HepG2 (cell line): ENCODE data around the gene AMPH. TPM values are rescaled to one million over a fixed set of nuclear protein-coding genes. Genes with fewer than 3 reads are reported as not detected.
"Not testable (repeated sequence)": the region's sequence is repeated elsewhere in the genome, so short reads cannot be mapped to it uniquely, and the experiment has no call there.

Experiments
- ATAC-seq: fragments of 200-7000 bp; cut with Tn5 transposase; 3 replicates; pipeline ENCODE4 v1.9.1; 2020; ENCODE audit warnings: mild to moderate bottlenecking, moderate library complexity
- BruUV-seq: library from RNA; stranded (reverse); fragments of 400-500 nt; replicated peaks from 2 replicates; lab custom pipeline; 2021; lab: Mats Ljungman, UMichigan
- CTCF ChIA-PET: fragments of 300-600 bp; formaldehyde crosslinking; extraction: SDS; loops from one replicate; lab custom pipeline; 2021; ENCODE audit warnings: low total read pairs, inconsistent platforms, low intra/inter-chr PET ratio; lab: Yijun Ruan, JAX
- POLR2A ChIA-PET: fragments of 350-600 bp; sonication (Branson Sonifier 250); formaldehyde crosslinking; loops from one replicate; lab custom pipeline; 2020; ENCODE audit warnings: antibody characterized with exemption, inconsistent platforms; lab: Yijun Ruan, JAX
- DNase-seq: peaks from one replicate; pipeline ENCODE4 v3.0.0-alpha.2; 2015; ENCODE audit warnings: low spot score
- FAIRE-seq: peaks from 3 replicates; lab custom pipeline; 2011; peaks lifted over from hg19 to GRCh38; lab: Jason Lieb, UNC
- H2AFZ ChIP-seq: one replicate; pipeline ENCODE4 v1.6.1; 2011; ENCODE audit warnings: low read length, inconsistent platforms
- H3K27ac ChIP-seq: fragments of 300-600 bp; 3 replicates; pipeline ENCODE4 v1.8.0; 2011; ENCODE audit warnings: mixed run types, mild to moderate bottlenecking, mixed read lengths, low read length, inconsistent platforms; ENCODE audit not compliant: insufficient read depth; ENCODE audit errors: extremely low read length
- H3K27me3 ChIP-seq, 2 experiments: fragments of 200-600 bp in 1 of 2; 2 replicates in 1 of 2; 3 replicates in 1 of 2; pipeline versions ENCODE4 v1.6.0 to v1.8.0; 2011; ENCODE audit warnings: low read length in 2 of 2, mild to moderate bottlenecking in 2 of 2, moderate library complexity in 2 of 2, inconsistent platforms in 1 of 2; ENCODE audit not compliant: insufficient read depth in 2 of 2, control insufficient read depth in 1 of 2
- H3K36me3 ChIP-seq, 2 experiments: fragments of 200-600 bp in 1 of 2; replicated peaks in 1 of 2; 2 replicates in 1 of 2; 3 replicates in 1 of 2; pipeline versions ENCODE4 v1.5.1 to v1.8.0; 2011; ENCODE audit warnings: low read length in 2 of 2, inconsistent platforms in 1 of 2; ENCODE audit not compliant: insufficient read depth in 2 of 2, control insufficient read depth in 1 of 2
- H3K4me1 ChIP-seq: 2 replicates; pipeline ENCODE4 v1.5.1; 2012; ENCODE audit warnings: low read length, inconsistent platforms; ENCODE audit not compliant: insufficient read depth
- H3K4me2 ChIP-seq: 2 replicates; pipeline ENCODE4 v1.6.0; 2011; ENCODE audit warnings: low read depth, low read length, inconsistent platforms
- H3K4me3 ChIP-seq, 3 experiments: fragments of 200-600 bp in 1 of 3; sonication (generic), shearing (Covaris generic) in 1 of 3; replicated peaks in 1 of 3; 2 replicates each; pipeline ENCODE4 v1.5.1; 2011 to 2016; ENCODE audit warnings: low read length in 3 of 3, inconsistent platforms in 2 of 3, low read depth in 2 of 3, mild to moderate bottlenecking in 2 of 3, control low read depth in 1 of 3, mixed read lengths in 1 of 3; ENCODE audit not compliant: insufficient read depth in 1 of 3
- H3K79me2 ChIP-seq: one replicate; pipeline ENCODE4 v1.6.1; 2011; ENCODE audit warnings: low read length, inconsistent platforms; ENCODE audit not compliant: insufficient read depth
- H3K9ac ChIP-seq: 2 replicates; pipeline ENCODE4 v1.6.0; 2011; ENCODE audit warnings: mild to moderate bottlenecking, low read depth, low read length, inconsistent platforms; ENCODE audit not compliant: insufficient read depth
- H3K9me3 ChIP-seq: 2 replicates; pipeline ENCODE4 v1.5.1; 2012; ENCODE audit warnings: mild to moderate bottlenecking, low read length
- H4K20me1 ChIP-seq: 2 replicates; pipeline ENCODE4 v1.6.0; 2011; ENCODE audit warnings: inconsistent platforms, mild to moderate bottlenecking, low read length, moderate library complexity; ENCODE audit not compliant: insufficient read depth
- EP300 ChIP-seq, 3 experiments: sonication (generic) in 1 of 3; formaldehyde crosslinking in 1 of 3; IDR thresholded peaks; 2 replicates each; pipeline versions ENCODE4 v1.5.1 to v1.6.1; 2011 to 2020; ENCODE audit warnings: low read depth in 2 of 3, low read length in 2 of 3, borderline replicate concordance in 1 of 3, improper control_type of control experiment in 1 of 3, mild to moderate bottlenecking in 1 of 3, missing genetic modification reagents in 1 of 3, moderate library complexity in 1 of 3
- ZNF263 ChIP-seq: sonication (generic); formaldehyde crosslinking; IDR thresholded peaks from 2 replicates; pipeline ENCODE4 v1.4.0; 2020; ENCODE audit warnings: missing genetic modification reagents
- ZSCAN25 ChIP-seq: sonication (generic); formaldehyde crosslinking; IDR thresholded peaks from 2 replicates; pipeline ENCODE4 v1.8.0; 2022; ENCODE audit warnings: mild to moderate bottlenecking, missing genetic modification reagents
- WGBS: methylation state at CpG from one replicate; pipeline ENCODE4 v1.1.6; 2017; ENCODE audit warnings: low lambda C conversion rate; 5-methylcytosine and 5-hydroxymethylcytosine counted together
- in situ Hi-C: cut with HindIII; loops from 2 replicates; pipeline ENCODE4 v1.10.0; 2017; ENCODE audit warnings: low pct_unique_long_range_greater_than_20kb; ENCODE audit not compliant: extremely low pct_ligation_motif_present
- intact Hi-C: fragments of 100-400 bp; cut with micrococcal nuclease; formaldehyde crosslinking; loops from one replicate; pipeline ENCODE4 v1.10.0; 2022; ENCODE audit not compliant: unreplicated experiment
- polyA plus RNA-seq, 8 experiments: library from polyadenylated mRNA; depleted of rRNA in 3 of 8; stranded (reverse) in 7 of 8; unstranded in 1 of 8; fragments of >200 nt; fragmentation: Illumina TruSeq in 4 of 8; extraction: Trizol in 4 of 8; gene quantifications; 2 replicates each; pipeline versions ENCODE4 v1.2.1 to v1.2.3, GENCODE V29; 2011 to 2016; ENCODE audit warnings: low read depth in 4 of 8, missing spikeins in 1 of 8, mixed read lengths in 1 of 8; ENCODE audit not compliant: insufficient read depth in 1 of 8
- total RNA-seq, 5 experiments: library from RNA; depleted of rRNA; stranded (reverse); fragments of >200 nt; fragmentation: Illumina TruSeq; extraction: Trizol; gene quantifications; 2 replicates each; pipeline ENCODE4 v1.2.3, GENCODE V29; 2016; ENCODE audit warnings: low read depth in 1 of 5
- TF ChIP-seq, protein P1 (sequence below): sonication (generic); formaldehyde crosslinking; IDR thresholded peaks from 2 replicates; pipeline ENCODE4 v1.5.0; 2020; ENCODE audit warnings: mild to moderate bottlenecking, missing genetic modification reagents, moderate library complexity

The AMPH gene
- total and polyA plus RNA-seq, 2 of the 13 experiments (the other 11 are each of a cell fraction or from before 2014, with no cell fraction given): not detected

DNA sequence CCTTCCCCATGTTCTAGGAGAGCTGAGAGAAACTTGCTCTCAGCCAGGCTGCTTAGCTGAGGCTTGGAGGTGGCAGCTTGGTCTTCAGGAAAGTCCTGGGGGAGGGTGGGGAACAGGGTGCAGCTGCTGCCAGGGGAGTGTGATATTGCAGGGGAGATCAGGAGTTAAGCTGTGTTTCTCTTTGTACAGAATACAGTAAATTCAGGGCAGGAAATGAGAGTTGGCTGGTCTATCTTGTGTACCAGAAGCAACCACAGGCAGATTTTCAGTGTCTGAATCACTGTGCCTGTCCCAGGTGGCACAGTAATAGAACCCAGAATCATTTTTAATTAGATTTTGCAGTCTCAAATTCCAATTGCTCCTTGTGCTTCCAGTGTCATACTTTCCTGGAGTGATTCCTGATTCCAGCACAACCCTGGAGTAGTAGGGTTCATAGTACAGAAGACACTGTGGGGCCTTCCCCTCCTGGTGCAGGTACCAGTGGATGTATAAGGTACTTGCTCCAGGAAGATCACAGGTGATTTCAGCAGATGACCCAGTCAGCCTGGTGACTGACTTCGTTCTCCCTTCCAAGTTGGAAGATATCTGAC, 263.8 kb downstream of the AMPH start (continued):
- TF ChIP-seq EP300 (IDR thresholded peaks at IDR 0.05; ENCODE audit: low read depth in 2 of 2, low read length in 2 of 2): no peak
- TF ChIP-seq EP300 (CRISPR knock-in tag; IDR thresholded peaks at IDR 0.05; ENCODE audit: borderline replicate concordance): no peak
- TF ChIP-seq ZSCAN25 (CRISPR knock-in tag): no peak

DNA sequence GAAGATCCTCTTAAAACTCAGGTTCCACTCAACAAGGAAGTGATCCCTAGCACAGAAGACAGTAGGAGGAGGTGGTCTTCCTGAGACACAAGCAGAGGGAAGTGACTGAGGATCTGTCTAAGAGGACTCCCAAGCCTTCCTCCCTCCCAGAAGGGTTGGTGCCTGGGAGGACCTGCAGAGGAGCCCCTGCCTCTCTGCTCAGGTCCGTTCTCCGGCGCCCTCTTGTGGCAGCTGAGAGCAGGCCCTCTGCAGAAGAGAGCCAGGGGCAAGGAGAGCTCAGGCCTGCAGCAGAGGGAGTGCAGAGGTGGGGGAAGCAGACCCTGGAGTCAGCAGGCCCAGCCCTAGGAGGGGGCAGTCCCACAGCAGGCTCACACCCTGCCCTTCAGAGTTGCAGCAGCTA, 267.8 kb downstream of the AMPH start:
- WGBS: no CpG with 5 or more reads among the region's 3 CpGs
- H3K79me2 ChIP-seq, H3K4me2 ChIP-seq, FAIRE-seq, intact Hi-C loops, H3K9ac ChIP-seq, POLR2A ChIA-PET, in situ Hi-C loops, H3K4me3 ChIP-seq, H3K9me3 ChIP-seq, H3K27ac ChIP-seq, H3K27me3 ChIP-seq, H3K36me3 ChIP-seq, H3K4me1 ChIP-seq, H2AFZ ChIP-seq, BruUV-seq, H4K20me1 ChIP-seq, CTCF ChIA-PET: not testable (repeated sequence)
- ATAC-seq (peak; percentile 83), DNase-seq (peak; percentile 25)
- peak; percentile 87 for TF ChIP-seq ZNF263 (CRISPR knock-in tag)
- TF ChIP-seq, protein P1, sequence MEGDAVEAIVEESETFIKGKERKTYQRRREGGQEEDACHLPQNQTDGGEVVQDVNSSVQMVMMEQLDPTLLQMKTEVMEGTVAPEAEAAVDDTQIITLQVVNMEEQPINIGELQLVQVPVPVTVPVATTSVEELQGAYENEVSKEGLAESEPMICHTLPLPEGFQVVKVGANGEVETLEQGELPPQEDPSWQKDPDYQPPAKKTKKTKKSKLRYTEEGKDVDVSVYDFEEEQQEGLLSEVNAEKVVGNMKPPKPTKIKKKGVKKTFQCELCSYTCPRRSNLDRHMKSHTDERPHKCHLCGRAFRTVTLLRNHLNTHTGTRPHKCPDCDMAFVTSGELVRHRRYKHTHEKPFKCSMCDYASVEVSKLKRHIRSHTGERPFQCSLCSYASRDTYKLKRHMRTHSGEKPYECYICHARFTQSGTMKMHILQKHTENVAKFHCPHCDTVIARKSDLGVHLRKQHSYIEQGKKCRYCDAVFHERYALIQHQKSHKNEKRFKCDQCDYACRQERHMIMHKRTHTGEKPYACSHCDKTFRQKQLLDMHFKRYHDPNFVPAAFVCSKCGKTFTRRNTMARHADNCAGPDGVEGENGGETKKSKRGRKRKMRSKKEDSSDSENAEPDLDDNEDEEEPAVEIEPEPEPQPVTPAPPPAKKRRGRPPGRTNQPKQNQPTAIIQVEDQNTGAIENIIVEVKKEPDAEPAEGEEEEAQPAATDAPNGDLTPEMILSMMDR (CRISPR knock-in tag): peak; percentile 63

DNA sequence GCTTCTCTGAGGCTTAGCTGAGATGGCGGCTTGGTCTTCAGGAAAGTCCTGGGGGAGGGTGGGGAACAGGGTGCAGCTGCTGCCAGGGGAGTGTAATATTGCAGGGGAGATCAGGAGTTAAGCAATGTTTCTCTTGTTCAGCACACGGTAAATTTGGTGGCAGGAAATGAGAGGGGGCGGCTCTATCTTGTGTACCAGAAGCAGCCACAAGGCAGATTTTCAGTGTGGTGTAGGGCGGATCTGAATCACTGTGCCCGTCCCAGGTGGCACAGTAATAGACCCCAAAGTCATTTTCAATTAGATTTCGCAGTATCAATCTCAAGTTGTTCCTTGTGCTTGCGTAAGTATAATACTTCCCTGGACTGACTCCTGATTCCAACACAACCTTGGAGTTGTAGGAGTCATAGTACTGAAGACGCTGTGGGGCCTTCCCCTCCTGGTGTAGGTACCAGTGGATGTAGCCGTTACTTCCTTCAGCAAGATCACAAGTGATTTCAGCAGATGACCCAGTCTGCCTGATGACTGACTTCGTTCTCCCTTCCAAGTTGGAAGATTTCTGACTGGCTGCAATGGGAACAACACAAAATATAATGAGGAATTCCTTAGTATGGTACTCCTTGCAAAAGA, 268.4 kb downstream of the AMPH start:
- H3K27me3 ChIP-seq, H3K36me3 ChIP-seq, H3K4me2 ChIP-seq, intact Hi-C loops, H2AFZ ChIP-seq, in situ Hi-C loops, H3K4me3 ChIP-seq, H3K27ac ChIP-seq, ATAC-seq, DNase-seq, BruUV-seq, H3K9ac ChIP-seq, CTCF ChIA-PET, FAIRE-seq, H3K79me2 ChIP-seq, H3K9me3 ChIP-seq, POLR2A ChIA-PET, H3K4me1 ChIP-seq, H4K20me1 ChIP-seq: not testable (repeated sequence)
- 43% methylated on average over 7 of the region's 10 CpGs for WGBS
